K562 (cell line): ENCODE results near the gene COL23A1. TPM values are rescaled to one million over a fixed set of nuclear protein-coding genes. Genes with fewer than 3 reads are reported as not detected.

Experiments used
- ATAC-seq: fragments of 200-7000 bp; cut with Tn5 transposase; 3 replicates; pipeline ENCODE4 v1.9.1; 2020; ENCODE audit warnings: moderate library complexity
- BruUV-seq: library from RNA; stranded (reverse); fragments of 400-500 nt; replicated peaks from 2 replicates; lab custom pipeline; 2021; lab: Mats Ljungman, UMichigan
- CTCF ChIA-PET: fragments of 300-600 bp; formaldehyde crosslinking; extraction: SDS; loops from one replicate; lab custom pipeline; 2021; ENCODE audit warnings: low intra/inter-chr PET ratio; lab: Yijun Ruan, JAX
- POLR2A ChIA-PET: fragments of 300-600, 350-650 bp; sonication (Branson Sonifier 250); formaldehyde crosslinking; extraction: SDS; loops from one replicate; lab custom pipeline; 2021; ENCODE audit warnings: antibody characterized with exemption, inconsistent platforms; lab: Yijun Ruan, JAX
- DNase-seq, 4 experiments: peaks; one replicate each; pipeline versions ENCODE4 v3.0.0 to v3.0.0-alpha.2; 2011 to 2018; ENCODE audit warnings: low spot score in 3 of 4, mixed read lengths in 3 of 4; ENCODE audit errors: extremely low read depth in 1 of 4
- FAIRE-seq: peaks from 2 replicates; lab custom pipeline; 2011; peaks lifted over from hg19 to GRCh38; lab: Jason Lieb, UNC
- H2AFZ ChIP-seq: 2 replicates; pipeline ENCODE4 v1.6.0; 2011; ENCODE audit warnings: low read depth, low read length, control low read depth, inconsistent platforms
- H3K27ac ChIP-seq: fragments of 200-600 bp; 3 replicates; pipeline ENCODE4 v1.8.0; 2011; ENCODE audit warnings: low read depth, mild to moderate bottlenecking, control low read depth, inconsistent platforms, low read length, moderate library complexity, mixed read lengths; ENCODE audit errors: extremely low read depth
- H3K27me3 ChIP-seq, 2 experiments: fragments of 300-600 bp in 1 of 2; 2 replicates in 1 of 2; 3 replicates in 1 of 2; pipeline versions ENCODE4 v1.6.0 to v1.8.0; 2011; ENCODE audit warnings: inconsistent platforms in 2 of 2, low read length in 2 of 2, mild to moderate bottlenecking in 1 of 2, mixed read lengths in 1 of 2, moderate library complexity in 1 of 2; ENCODE audit not compliant: control insufficient read depth in 2 of 2, insufficient read depth in 2 of 2
- H3K36me3 ChIP-seq: fragments of 300-600 bp; 3 replicates; pipeline ENCODE4 v1.8.0; 2011; ENCODE audit warnings: mild to moderate bottlenecking, low read length, inconsistent platforms; ENCODE audit not compliant: control insufficient read depth, insufficient read depth
- H3K4me1 ChIP-seq, 2 experiments: fragments of 200-600 bp in 1 of 2; replicated peaks in 1 of 2; 2 replicates in 1 of 2; 3 replicates in 1 of 2; pipeline versions ENCODE4 v1.5.1 to v1.8.0; 2011; ENCODE audit warnings: inconsistent platforms in 2 of 2, low read length in 2 of 2, mild to moderate bottlenecking in 1 of 2, mixed read lengths in 1 of 2, moderate library complexity in 1 of 2; ENCODE audit not compliant: control insufficient read depth in 2 of 2, insufficient read depth in 2 of 2
- H3K4me2 ChIP-seq: 2 replicates; pipeline ENCODE4 v1.6.1; 2011; ENCODE audit warnings: low read length, control low read depth, inconsistent platforms, mixed read lengths; ENCODE audit not compliant: insufficient read depth
- H3K4me3 ChIP-seq: fragments of 200-600 bp; sonication (generic), shearing (Covaris generic); 2 replicates; pipeline ENCODE4 v1.5.1; 2016; ENCODE audit warnings: control low read depth, inconsistent platforms
- H3K79me2 ChIP-seq: fragments of 200-600 bp; 3 replicates; pipeline ENCODE4 v1.8.0; 2011; ENCODE audit warnings: low read length, inconsistent platforms; ENCODE audit not compliant: control insufficient read depth, insufficient read depth
- H3K9ac ChIP-seq, 2 experiments: 2 replicates each; pipeline versions ENCODE4 v1.6.0 to v1.6.1; 2011; ENCODE audit warnings: low read depth in 2 of 2, low read length in 2 of 2, control low read depth in 1 of 2, inconsistent platforms in 1 of 2, mild to moderate bottlenecking in 1 of 2, mixed read lengths in 1 of 2; ENCODE audit not compliant: insufficient read depth in 1 of 2
- H3K9me1 ChIP-seq: one replicate; pipeline ENCODE4 v1.6.0; 2011; ENCODE audit warnings: inconsistent platforms, mild to moderate bottlenecking, low read length, moderate library complexity; ENCODE audit not compliant: control insufficient read depth, insufficient read depth
- H3K9me3 ChIP-seq: replicated peaks from 2 replicates; pipeline ENCODE4 v1.5.1; 2011; ENCODE audit warnings: low read depth, low read length, inconsistent platforms; ENCODE audit not compliant: control insufficient read depth, insufficient read depth
- H4K20me1 ChIP-seq: replicated peaks from 2 replicates; pipeline ENCODE4 v1.6.1; 2011; ENCODE audit warnings: low read length, inconsistent platforms, mixed read lengths; ENCODE audit not compliant: control insufficient read depth, insufficient read depth
- BRF2 ChIP-seq: IDR thresholded peaks from 3 replicates; pipeline ENCODE4 v1.6.1; 2011; ENCODE audit warnings: borderline replicate concordance, mild to moderate bottlenecking; ENCODE audit not compliant: insufficient read length, insufficient read depth
- CBX8 ChIP-seq: fragments of 200-600 bp; sonication (generic); IDR thresholded peaks from 2 replicates; pipeline ENCODE4 v1.6.1; 2012; ENCODE audit warnings: borderline replicate concordance, mixed run types, low read depth, mild to moderate bottlenecking, moderate library complexity, mixed read lengths, low read length, control low read depth, inconsistent platforms; ENCODE audit not compliant: poor library complexity, severe bottlenecking; ENCODE audit errors: extremely low read depth
- CCAR2 ChIP-seq: fragments of 200-400 bp; formaldehyde crosslinking; IDR thresholded peaks from 2 replicates; pipeline ENCODE4 v1.6.1; 2017; ENCODE audit warnings: mild to moderate bottlenecking, low read depth, low read length
- FOXJ3 ChIP-seq: sonication (generic); formaldehyde crosslinking; IDR thresholded peaks from 2 replicates; pipeline ENCODE4 v1.4.0; 2020; ENCODE audit warnings: mild to moderate bottlenecking, missing genetic modification reagents
- HMG20A ChIP-seq: fragments of 450-650 bp; formaldehyde crosslinking; conservative IDR thresholded peaks from 2 replicates; pipeline ENCODE4 v1.4.0; 2020; ENCODE audit warnings: mild to moderate bottlenecking, mixed read lengths
- HOXB6 ChIP-seq: fragments of 250-450 bp; sonication (Bioruptor Pico); IDR thresholded peaks from 2 replicates; pipeline ENCODE4 v1.5.1; 2022; ENCODE audit warnings: mild to moderate bottlenecking, borderline replicate concordance
- NBN ChIP-seq: fragments of 450-650 bp; IDR thresholded peaks from 2 replicates; pipeline ENCODE4 v1.6.1; 2016; ENCODE audit warnings: low read depth, mild to moderate bottlenecking
- NFE2L1 ChIP-seq: fragments of 450-650 bp; IDR thresholded peaks from 2 replicates; pipeline ENCODE4 v1.6.1; 2016; ENCODE audit warnings: missing genetic modification characterization, low read depth, mild to moderate bottlenecking, missing compliant biosample characterization, moderate library complexity, borderline replicate concordance
- SNIP1 ChIP-seq: fragments of 450-650 bp; IDR thresholded peaks from 2 replicates; pipeline ENCODE4 v1.7.1; 2017; ENCODE audit warnings: low read depth, mild to moderate bottlenecking
- SREBF2 ChIP-seq: sonication (generic); formaldehyde crosslinking; IDR thresholded peaks from 2 replicates; pipeline ENCODE4 v1.4.0; 2020; ENCODE audit warnings: mild to moderate bottlenecking, missing genetic modification reagents
- TEAD4 ChIP-seq, 2 experiments: sonication (generic) in 1 of 2; formaldehyde crosslinking in 1 of 2; IDR thresholded peaks; 2 replicates each; pipeline versions ENCODE4 v1.6.1 to v1.8.0; 2012 to 2022; ENCODE audit warnings: borderline replicate concordance in 1 of 2, inconsistent platforms in 1 of 2, low read length in 1 of 2, mild to moderate bottlenecking in 1 of 2, missing genetic modification reagents in 1 of 2
- ZNF785 ChIP-seq: fragments of 250-450 bp; sonication (Bioruptor Pico); IDR thresholded peaks from 2 replicates; pipeline ENCODE4 v1.4.0; 2020; ENCODE audit warnings: mild to moderate bottlenecking
- WGBS: fragments of 100-300 bp; shearing (Covaris generic); methylation state at CpG from one replicate; pipeline ENCODE4 v1.1.6; 2016; ENCODE audit warnings: low coverage, mixed read lengths; ENCODE audit not compliant: insufficient coverage; ENCODE audit errors: missing lambda C conversion rate; 5-methylcytosine and 5-hydroxymethylcytosine counted together
- in situ Hi-C: fragments of 300-500 bp; cut with MboI; formaldehyde crosslinking; loops from 4 replicates; pipeline ENCODE4 v1.15.0; 2018; ENCODE audit warnings: inconsistent platforms, mixed read lengths
- intact Hi-C: fragments of 100-400 bp; cut with micrococcal nuclease; formaldehyde crosslinking; loops from 2 replicates; pipeline ENCODE4 v1.14.2; 2022
- polyA plus RNA-seq, 8 experiments: library from polyadenylated mRNA; depleted of rRNA in 4 of 8; stranded (reverse) in 5 of 8; unstranded in 3 of 8; fragments of >200 nt; fragmentation: Nextera tagmentation in 2 of 8; fragmentation: Illumina TruSeq in 1 of 8; extraction: Ambion mirVana in 2 of 8; extraction: Trizol in 1 of 8; gene quantifications; 2 replicates each; pipeline versions ENCODE4 v1.2.1 to v1.2.3, GENCODE V29; 2011 to 2014; ENCODE audit warnings: inconsistent platforms in 1 of 8, missing spikeins in 1 of 8
- total RNA-seq, 7 experiments: library from RNA; depleted of rRNA in 6 of 7; stranded (reverse); fragments of >200 nt in 6 of 7; fragmentation: Illumina TruSeq in 2 of 7; extraction: Trizol in 2 of 7; gene quantifications; 2 replicates each; pipeline versions ENCODE4 v1.2.1 to v1.2.3, GENCODE V29; 2011 to 2021; ENCODE audit warnings: low replicate concordance in 1 of 7

Gene COL23A1
- total and polyA plus RNA-seq, 9 of the 15 experiments (the other 6 are each of a cell fraction or from before 2014, with no cell fraction given), result 0.09 TPM; not detected in 8

DNA sequence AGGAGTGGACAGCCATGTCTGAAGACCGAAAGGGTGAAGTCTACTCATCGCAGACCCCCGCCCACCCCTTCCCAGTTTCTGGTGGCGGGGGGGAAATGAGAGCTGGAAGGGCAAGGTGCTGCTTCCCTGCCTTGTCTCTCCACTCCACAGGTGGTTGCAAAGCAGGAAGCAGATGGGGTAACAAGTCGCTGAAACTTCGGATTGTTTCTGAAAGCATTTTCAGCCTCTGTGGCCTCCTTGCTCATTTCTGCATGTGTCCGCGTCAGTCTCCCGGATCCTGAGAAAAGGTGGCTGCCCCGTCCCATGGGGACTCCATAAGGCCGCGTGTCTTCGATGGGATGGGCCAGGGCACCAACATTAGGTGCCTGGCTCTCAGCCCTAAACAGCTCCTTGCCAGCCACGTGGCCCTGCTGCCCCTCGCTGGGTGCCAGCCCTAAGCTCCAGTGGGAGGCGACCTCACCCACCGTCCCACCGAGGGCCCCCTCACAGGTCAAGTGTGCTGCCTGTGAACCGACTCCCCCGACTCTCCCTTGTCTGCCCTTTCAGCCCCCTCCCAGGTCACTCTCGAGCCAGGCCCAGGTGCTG is 358.6 kb downstream of the COL23A1 start:
- ATAC-seq, result peak; percentile 4
- Histone ChIP-seq H3K79me2 (peaks cover 35% of the 10 kb centered on the region), H2AFZ (peak overlapping the region; percentile 97), H3K27ac (peak overlapping the region; percentile 87), H3K9me3 (no peaks in the 10 kb centered on the region), H3K4me1 (peaks cover 25 to 39% of the 10 kb centered on the region in 2 experiments; a peak in 4 of 5 replicates), H3K27me3 (no peaks in the 10 kb centered on the region), H3K4me2 (peak overlapping the region; percentile 98), H3K9me1 (no peaks in the 10 kb centered on the region), H3K9ac (peak overlapping the region; percentile 87 to 98), H3K36me3 (peaks cover 47% of the 10 kb centered on the region), H4K20me1 (no peaks in the 10 kb centered on the region), H3K4me3 (peak overlapping the region; percentile 93)
- in situ Hi-C loops, result no loop called here
- peak; percentile 51 for FAIRE-seq
- BruUV-seq, result TSS peak; percentile 41
- DNase-seq, result no peak
- POLR2A ChIA-PET, result interaction anchor here (0.6 to 13.2 kb wide), 8 partner anchors 8 to 429 kb away, joined by 3 to 162 read pairs (median 6); partner anchors contain the start of gene HNRNPAB
- WGBS, result 0% methylated on average over 20 of the region's 21 CpGs
- CTCF ChIA-PET, result no interaction called here
- intact Hi-C loops, result no loop called here
- TF ChIP-seq BRF2 (no peak), CBX8 (no peak), TEAD4 (IDR thresholded peaks at IDR 0.05; ENCODE audit: low read length) (no peak), TEAD4 (CRISPR knock-in tag; IDR thresholded peaks at IDR 0.05; ENCODE audit: borderline replicate concordance) (0 out of 2 replicates have a peak, but pooled peaks have one; percentile 42), HMG20A (CRISPR knock-in tag) (no peak), NFE2L1 (tag) (no peak), SNIP1 (no peak), CCAR2 (no peak), NBN (no peak), FOXJ3 (no peak), HOXB6 (no peak), SREBF2 (CRISPR knock-in tag) (no peak), ZNF785 (CRISPR knock-in tag) (no peak)
